Stimulated activated CD8-positive, alpha-beta memory T cell treated with anti-CD3 and anti-CD28 coated beads, Interleukin-2, amount 100 ng/mL, for 1 hour (primary cell): Measurements from ENCODE around the gene SLC24A3.

ENCODE experiments used
- DNase-seq, 2 donors: peaks; one replicate each; pipeline ENCODE4 v3.0.0-alpha.2; 2020; ENCODE audit warnings: low read depth in 2 of 2

The SLC24A3 gene

GRCh38 chr20:19302714-19303113 is 90.3 kb downstream of the SLC24A3 start:
- DNase-seq, result no peak

- no peak for DNase-seq
These were observed 91.9 kb downstream of the SLC24A3 start for GRCh38 chr20:19304389-19304788.

- DNase-seq, result no peak
These were observed 92.5 kb downstream of the SLC24A3 start for GRCh38 chr20:19304886-19305415.

- no peak for DNase-seq
These were observed 95.7 kb downstream of the SLC24A3 start for GRCh38 chr20:19308146-19308545.

- DNase-seq, result no peak
These were observed 98.1 kb downstream of the SLC24A3 start for GRCh38 chr20:19310541-19310940.

- DNase-seq, result no peak
These were observed 101.1 kb downstream of the SLC24A3 start for GRCh38 chr20:19313342-19314069.

GRCh38 chr20:19314621-19315020 is 102.2 kb downstream of the SLC24A3 start:
- DNase-seq, result no peak

GRCh38 chr20:19317237-19318069 is 105.0 kb downstream of the SLC24A3 start:
- DNase-seq, result peak in 1 of 2 donors; percentile 1

- DNase-seq, result no peak
These were observed 106.2 kb downstream of the SLC24A3 start for GRCh38 chr20:19318610-19319009.

- DNase-seq, result no peak
These were observed 107.6 kb downstream of the SLC24A3 start for GRCh38 chr20:19320005-19320404.

- no peak for DNase-seq
These were observed 108.7 kb downstream of the SLC24A3 start for GRCh38 chr20:19321176-19321575.

GRCh38 chr20:19322061-19322985 is 109.9 kb downstream of the SLC24A3 start:
- no peak for DNase-seq

GRCh38 chr20:19327401-19327800 is 115.0 kb downstream of the SLC24A3 start:
- DNase-seq, result no peak

GRCh38 chr20:19328676-19329075 is 116.2 kb downstream of the SLC24A3 start:
- DNase-seq, result no peak

- no peak for DNase-seq
These were observed 117.6 kb downstream of the SLC24A3 start for GRCh38 chr20:19330038-19330437.

GRCh38 chr20:19330731-19331130 is 118.3 kb downstream of the SLC24A3 start:
- no peak for DNase-seq

- no peak for DNase-seq
These were observed 121.1 kb downstream of the SLC24A3 start for GRCh38 chr20:19333563-19333962.

GRCh38 chr20:19335341-19335740 is 122.9 kb downstream of the SLC24A3 start:
- no peak for DNase-seq

GRCh38 chr20:19335916-19336315 is 123.5 kb downstream of the SLC24A3 start:
- DNase-seq, result no peak

GRCh38 chr20:19336631-19337030 is 124.2 kb downstream of the SLC24A3 start:
- DNase-seq, result no peak

GRCh38 chr20:19338380-19338779 is 125.9 kb downstream of the SLC24A3 start:
- no peak for DNase-seq

- DNase-seq, result no peak
These were observed 126.5 kb downstream of the SLC24A3 start for GRCh38 chr20:19338960-19339359.
